HG03442 (cell line): ENCODE data around the gene LCE3E.
"Not testable (repeated sequence)": the region's sequence is repeated elsewhere in the genome, so short reads cannot be mapped to it uniquely, and the experiment has no call there.

Source experiments
- ATAC-seq: cut with Tn5 transposase; IDR thresholded peaks from one replicate; pipeline ENCODE4 v1.9.1; 2021; ENCODE audit warnings: mild to moderate bottlenecking, moderate library complexity; ENCODE audit not compliant: unreplicated experiment

The LCE3E gene

GRCh38 chr1:152566681-152567080, at the start of gene LCE3E:
Gene LCE3E (minus strand): TSS chr1:152566780. CDS start chr1:152566208, 572 bp downstream.
- ATAC-seq, result no peak

- ATAC-seq, result no peak
These were observed 46.9 kb upstream of the LCE3E start, which contains the start of gene LCE3B for GRCh38 chr1:152613511-152613910. Gene LCE3B (plus strand): TSS chr1:152613811. CDS start chr1:152613811, 0 bp downstream.

GRCh38 chr1:152599934-152600333, 33.4 kb upstream of the LCE3E start, which contains the start of gene LCE3C:
Gene LCE3C (plus strand): TSS chr1:152600234. CDS start chr1:152600732, 498 bp downstream.
- ATAC-seq, result no peak

- ATAC-seq, result no peak
These were observed 30.4 kb upstream of the LCE3E start for GRCh38 chr1:152596986-152597385.

- no peak for ATAC-seq
These were observed 19.0 kb upstream of the LCE3E start for GRCh38 chr1:152585586-152585985.

- ATAC-seq, result no peak
These were observed 16.1 kb upstream of the LCE3E start for GRCh38 chr1:152582647-152583046.

- no peak for ATAC-seq
These were observed 13.9 kb upstream of the LCE3E start, which contains the start of gene LCE3D for GRCh38 chr1:152580433-152580832. Gene LCE3D (minus strand): TSS chr1:152580516. CDS start chr1:152579936, 580 bp downstream.

- not testable (repeated sequence) for ATAC-seq
These were observed 12.9 kb upstream of the LCE3E start for GRCh38 chr1:152579526-152579925.

GRCh38 chr1:152577168-152577567, 10.6 kb upstream of the LCE3E start:
- ATAC-seq, result no peak

- no peak for ATAC-seq
These were observed 905 bp downstream of the LCE3E start for GRCh38 chr1:152565535-152566215.

- ATAC-seq, result no peak
These were observed 1.5 kb downstream of the LCE3E start for GRCh38 chr1:152565115-152565514.

- not testable (repeated sequence) for ATAC-seq
These were observed 18.2 kb downstream of the LCE3E start for GRCh38 chr1:152548358-152548757.

- ATAC-seq, result no peak
These were observed 19.9 kb downstream of the LCE3E start for GRCh38 chr1:152546704-152547103.

GRCh38 chr1:152543820-152544219, 22.8 kb downstream of the LCE3E start:
- no peak for ATAC-seq

- no peak for ATAC-seq
These were observed 26.7 kb downstream of the LCE3E start for GRCh38 chr1:152539901-152540300.

GRCh38 chr1:152537496-152537895, 29.1 kb downstream of the LCE3E start:
- no peak for ATAC-seq

GRCh38 chr1:152535774-152536173, 30.8 kb downstream of the LCE3E start:
- no peak for ATAC-seq

- ATAC-seq, result no peak
These were observed 33.1 kb downstream of the LCE3E start for GRCh38 chr1:152533327-152533938.

GRCh38 chr1:152525080-152525641, 41.4 kb downstream of the LCE3E start:
- ATAC-seq, result no peak

- no peak for ATAC-seq
These were observed 46.0 kb downstream of the LCE3E start for GRCh38 chr1:152520561-152521090.

- no peak for ATAC-seq
These were observed 46.7 kb downstream of the LCE3E start for GRCh38 chr1:152519851-152520250.
